GM12873 (cell line): ENCODE data around the gene ALG14.

Experiments
- CTCF ChIP-seq: IDR thresholded peaks from 2 replicates; pipeline ENCODE4 v1.5.1; 2012; ENCODE audit warnings: low read depth, mild to moderate bottlenecking, moderate library complexity, low read length, control low read depth; ENCODE audit not compliant: insufficient read depth; ENCODE audit errors: missing control alignments

Gene ALG14

GRCh38 chr1:94983171-94983739, 89.5 kb downstream of the ALG14 start:
- TF ChIP-seq CTCF = no peak

GRCh38 chr1:94982398-94982797, 90.4 kb downstream of the ALG14 start:
- no peak for TF ChIP-seq CTCF

GRCh38 chr1:94981575-94981973, 91.2 kb downstream of the ALG14 start:
- TF ChIP-seq CTCF = no peak

GRCh38 chr1:94980582-94981574, 91.9 kb downstream of the ALG14 start:
- TF ChIP-seq CTCF = no peak

GRCh38 chr1:94979656-94980581, 92.8 kb downstream of the ALG14 start:
- TF ChIP-seq CTCF = no peak

GRCh38 chr1:94979131-94979530, 93.6 kb downstream of the ALG14 start:
- no peak for TF ChIP-seq CTCF

GRCh38 chr1:94978401-94978800, 94.3 kb downstream of the ALG14 start:
- no peak for TF ChIP-seq CTCF
